Erythroblast (primary cell): ENCODE measurements around the gene DNAJC21.

Source experiments
- DNase-seq, 2 experiments: peaks; one replicate each; lab custom pipeline; 2025; lab: John Stamatoyannopoulos, UW
- GATA1 ChIP-seq: IDR thresholded peaks from 2 replicates; pipeline ENCODE4 v1.6.1; 2011; ENCODE audit warnings: low read depth, mild to moderate bottlenecking, control low read depth, low read length, moderate library complexity
- POLR2A ChIP-seq: IDR thresholded peaks from 2 replicates; pipeline ENCODE4 v1.6.1; 2011; ENCODE audit warnings: mild to moderate bottlenecking, low read length

DNAJC21 gene

GRCh38 chr5:34977934-34978613 is 48.7 kb downstream of the DNAJC21 start:
- no peak for DNase-seq
- no peak for TF ChIP-seq GATA1
- no peak for TF ChIP-seq POLR2A

GRCh38 chr5:34978681-34979080 is 49.3 kb downstream of the DNAJC21 start:
- TF ChIP-seq POLR2A (no peak), GATA1 (no peak)
- DNase-seq = no peak

GRCh38 chr5:34982823-34983222 is 53.5 kb downstream of the DNAJC21 start:
- DNase-seq = no peak
- TF ChIP-seq GATA1 (no peak), POLR2A (no peak)

GRCh38 chr5:34986965-34987364 is 57.6 kb downstream of the DNAJC21 start:
- TF ChIP-seq POLR2A (no peak), GATA1 (no peak)
- no peak for DNase-seq

- no peak for DNase-seq
- no peak for TF ChIP-seq GATA1
- TF ChIP-seq POLR2A = no peak
These were observed 62.3 kb downstream of the DNAJC21 start for GRCh38 chr5:34991486-34992238.

GRCh38 chr5:34993951-34994350 is 64.6 kb downstream of the DNAJC21 start:
- no peak for DNase-seq
- no peak for TF ChIP-seq GATA1
- no peak for TF ChIP-seq POLR2A

- DNase-seq = no peak
- no peak for TF ChIP-seq POLR2A
- TF ChIP-seq GATA1 = no peak
These were observed 66.9 kb downstream of the DNAJC21 start for GRCh38 chr5:34996261-34996660.

GRCh38 chr5:34998058-34998789 is 68.9 kb downstream of the DNAJC21 start:
- no peak for DNase-seq
- no peak for TF ChIP-seq POLR2A

GRCh38 chr5:35001842-35002241 is 72.5 kb downstream of the DNAJC21 start:
- TF ChIP-seq GATA1 (no peak), POLR2A (no peak)
- DNase-seq = no peak

- TF ChIP-seq POLR2A (no peak), GATA1 (no peak)
- DNase-seq = no peak
These were observed 73.1 kb downstream of the DNAJC21 start for GRCh38 chr5:35002459-35002858.

GRCh38 chr5:35003018-35003957 is 73.9 kb downstream of the DNAJC21 start:
- no peak for TF ChIP-seq GATA1
- TF ChIP-seq POLR2A = no peak
- DNase-seq = peak; percentile 57 to 77

GRCh38 chr5:35004200-35004599 is 74.8 kb downstream of the DNAJC21 start:
- no peak for TF ChIP-seq POLR2A
- no peak for TF ChIP-seq GATA1
- DNase-seq = no peak

GRCh38 chr5:35004771-35005170 is 75.4 kb downstream of the DNAJC21 start:
- no peak for TF ChIP-seq GATA1
- no peak for TF ChIP-seq POLR2A
- no peak for DNase-seq
